Activated naive CD4-positive, alpha-beta T cell treated with anti-CD3 and anti-CD28 coated beads, Interleukin-2, amount 50 U/mL, for 72 hours (primary cell): ENCODE data around the gene RPS16. TPM values are rescaled to one million over a fixed set of nuclear protein-coding genes. Genes with fewer than 3 reads are reported as not detected.

Experiments
- ATAC-seq, 2 donors: fragments of 150-1000 bp; cut with Tn5 transposase; 2 replicates each; pipeline ENCODE4 v1.10.0; 2021; ENCODE audit warnings: mild to moderate bottlenecking in 2 of 2, moderate library complexity in 2 of 2
- DNase-seq, 2 donors: peaks; one replicate each; pipeline ENCODE4 v3.0.0; 2021 to 2022; ENCODE audit warnings: low spot score in 2 of 2
- H3K27ac Mint-ChIP-seq, 2 donors: one replicate each; pipeline ENCODE4 v1.8.0; 2022; ENCODE audit warnings: mild to moderate bottlenecking in 2 of 2, mixed read lengths in 2 of 2
- H3K36me3 Mint-ChIP-seq, 2 donors: one replicate each; pipeline ENCODE4 v1.8.0; 2022; ENCODE audit warnings: mixed read lengths in 2 of 2
- H3K9me3 Mint-ChIP-seq, 2 donors: one replicate each; pipeline ENCODE4 v1.8.0; 2022; ENCODE audit warnings: mixed read lengths in 2 of 2
- total RNA-seq, 2 donors: library from RNA; stranded (reverse); gene quantifications; one replicate each; pipeline ENCODE4 v1.2.3, GENCODE V29; 2022

The RPS16 gene
- total RNA-seq, 2 donors from 2014 or later, result 3,128 to 3,624 TPM

- no peak for ATAC-seq
- peaks cover 35 to 38% of the 10 kb centered on the region in 2 donors for H3K36me3 Mint-ChIP-seq
- H3K9me3 Mint-ChIP-seq, result no peaks in the 10 kb centered on the region
- no peak for DNase-seq
- peak overlapping the region; percentile 96 to 100 for H3K27ac Mint-ChIP-seq
Observed at GRCh38 chr19:39432677-39433025, 3.1 kb downstream of the RPS16 start.

DNA sequence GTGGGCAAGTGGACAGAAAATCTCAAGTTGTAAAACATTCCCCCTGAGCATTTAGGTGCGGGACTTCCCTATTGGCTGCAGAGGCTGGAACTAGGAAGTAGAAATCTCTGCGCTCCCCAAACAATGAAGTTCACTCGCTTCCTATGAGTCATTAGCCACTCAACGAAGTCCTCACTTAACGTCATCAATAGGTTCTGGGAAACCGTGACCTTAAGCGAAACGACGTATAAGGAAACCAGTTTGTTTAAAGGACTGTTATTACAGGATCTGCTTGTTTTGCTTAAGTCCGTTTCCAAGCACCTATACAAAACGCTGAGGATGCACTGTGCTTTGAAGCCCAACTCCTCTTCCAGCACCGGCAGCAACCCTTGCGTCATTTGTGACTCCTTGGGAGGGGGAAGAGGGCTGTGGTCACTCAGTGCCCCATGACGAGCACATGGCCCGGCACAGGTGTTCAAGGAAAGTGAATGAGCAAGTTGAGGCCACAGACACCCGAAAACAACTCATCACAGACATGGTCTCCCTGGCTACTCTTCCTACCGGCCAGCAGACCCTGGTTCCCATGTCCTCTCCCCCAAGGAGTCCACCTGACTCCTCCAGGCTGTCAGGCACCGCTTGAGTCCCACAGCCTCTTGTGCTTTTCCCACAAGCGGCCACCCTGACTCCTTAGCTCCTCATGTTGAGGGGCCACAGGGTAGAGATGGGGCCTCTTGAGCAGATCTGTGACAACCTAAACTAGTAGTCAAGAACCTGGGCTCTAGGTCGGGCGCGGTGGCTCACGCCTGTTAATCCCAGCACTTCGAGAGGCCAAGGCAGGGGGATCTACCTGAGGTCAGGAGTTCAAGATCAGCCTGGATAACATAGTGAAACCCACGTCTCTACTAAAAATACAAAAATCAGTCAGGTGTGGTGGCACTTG, 4.8 kb downstream of the RPS16 start:
- H3K9me3 Mint-ChIP-seq, result no peaks in the 10 kb centered on the region
- H3K36me3 Mint-ChIP-seq, result peaks cover 32 to 34% of the 10 kb centered on the region in 2 donors
- DNase-seq (peak; percentile 69 to 83), ATAC-seq (peak; percentile 75 to 76)
- H3K27ac Mint-ChIP-seq, result peak overlapping the region; percentile 96 to 98

GRCh38 chr19:39428283-39429112, 7.3 kb downstream of the RPS16 start:
- H3K27ac Mint-ChIP-seq, result peak overlapping the region; percentile 50 to 96
- no peaks in the 10 kb centered on the region for H3K9me3 Mint-ChIP-seq
- H3K36me3 Mint-ChIP-seq, result peaks cover 11 to 13% of the 10 kb centered on the region in 2 donors
- ATAC-seq (peak in 1 of 2 donors; percentile 3), DNase-seq (no peak)

- H3K9me3 Mint-ChIP-seq, result no peaks in the 10 kb centered on the region
- no peak for DNase-seq
- H3K27ac Mint-ChIP-seq, result peak overlapping the region in 1 of 2 donors; percentile 35
- ATAC-seq, result no peak
- peaks cover 3 to 5% of the 10 kb centered on the region in 2 donors for H3K36me3 Mint-ChIP-seq
Observed at GRCh38 chr19:39427707-39428106, 8.0 kb downstream of the RPS16 start.

DNA sequence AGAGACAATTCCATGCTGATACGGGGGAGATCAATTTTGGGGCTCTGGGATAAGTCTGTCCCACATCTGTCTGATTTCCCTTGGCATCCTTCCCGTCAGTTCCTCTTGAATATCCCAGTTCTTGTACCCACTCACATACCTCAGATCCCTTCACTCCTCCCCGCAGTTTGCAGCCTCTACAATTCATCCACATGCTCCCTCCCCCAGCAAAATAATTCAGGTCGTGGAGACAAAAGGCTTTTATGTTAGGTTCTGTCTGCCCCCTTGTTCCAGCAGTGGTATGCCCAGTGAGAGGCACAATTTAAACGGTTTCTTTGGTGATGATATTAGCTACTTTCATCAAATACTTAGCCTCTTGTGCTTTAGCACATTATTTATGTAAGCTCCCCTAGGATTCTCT, 9.6 kb downstream of the RPS16 start:
- no peak overlapping the region for H3K27ac Mint-ChIP-seq
- DNase-seq, result no peak
- H3K9me3 Mint-ChIP-seq, result no peaks in the 10 kb centered on the region
- no peak for ATAC-seq
- no peaks in the 10 kb centered on the region for H3K36me3 Mint-ChIP-seq

GRCh38 chr19:39425744-39426143, 10.0 kb downstream of the RPS16 start:
- H3K27ac Mint-ChIP-seq, result no peak overlapping the region
- DNase-seq (no peak), ATAC-seq (no peak)
- no peaks in the 10 kb centered on the region for H3K36me3 Mint-ChIP-seq
- H3K9me3 Mint-ChIP-seq, result no peaks in the 10 kb centered on the region

DNA sequence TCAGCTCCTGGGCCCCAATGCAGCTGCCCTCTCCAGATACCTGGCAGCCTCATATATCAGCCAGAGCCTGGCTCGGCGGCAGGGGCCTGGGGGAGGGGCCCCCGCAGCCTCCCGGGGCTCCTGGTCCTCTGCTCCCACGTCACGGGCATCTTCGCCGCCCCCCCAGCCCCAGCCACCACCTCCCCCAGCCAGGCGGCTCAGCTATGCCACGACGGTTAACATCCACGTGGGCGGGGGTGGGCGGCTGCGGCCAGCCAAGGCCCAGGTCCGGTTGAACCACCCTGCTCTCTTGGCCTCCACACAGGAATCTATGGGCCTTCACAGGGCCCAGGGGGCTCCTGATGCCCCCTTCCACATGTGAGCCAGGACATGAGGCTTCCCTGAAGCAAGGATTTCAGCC, 10.8 kb downstream of the RPS16 start:
- ATAC-seq, result no peak
- DNase-seq, result no peak
- no peak overlapping the region for H3K27ac Mint-ChIP-seq
- no peaks in the 10 kb centered on the region for H3K36me3 Mint-ChIP-seq
- H3K9me3 Mint-ChIP-seq, result no peaks in the 10 kb centered on the region

- no peaks in the 10 kb centered on the region for H3K9me3 Mint-ChIP-seq
- ATAC-seq (no peak), DNase-seq (no peak)
- H3K27ac Mint-ChIP-seq, result no peak overlapping the region
- no peaks in the 10 kb centered on the region for H3K36me3 Mint-ChIP-seq
Observed at GRCh38 chr19:39423258-39424086, 12.3 kb downstream of the RPS16 start.

DNA sequence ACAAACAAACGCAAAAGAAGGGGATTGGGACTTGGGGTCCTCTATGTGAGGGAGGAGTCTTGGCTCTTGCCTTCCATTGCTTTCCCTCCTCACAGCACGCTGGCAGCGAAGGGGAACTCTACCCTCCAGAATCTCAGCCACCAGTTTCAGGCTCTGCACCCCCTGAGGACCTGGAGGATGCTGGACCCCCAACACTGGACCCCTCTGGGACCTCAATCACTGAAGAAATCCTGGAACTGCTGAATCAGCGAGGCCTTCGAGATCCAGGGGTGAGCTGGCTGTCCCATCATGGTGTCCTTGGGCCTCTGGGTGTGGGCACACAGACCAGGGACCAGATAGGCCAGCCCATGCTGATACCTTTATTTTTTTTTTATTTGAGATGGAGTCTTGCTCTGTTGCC, 13.7 kb downstream of the RPS16 start:
- Mint-ChIP-seq H3K9me3 (no peaks in the 10 kb centered on the region), H3K27ac (no peak overlapping the region), H3K36me3 (no peaks in the 10 kb centered on the region)
- no peak for ATAC-seq
- no peak for DNase-seq

DNA sequence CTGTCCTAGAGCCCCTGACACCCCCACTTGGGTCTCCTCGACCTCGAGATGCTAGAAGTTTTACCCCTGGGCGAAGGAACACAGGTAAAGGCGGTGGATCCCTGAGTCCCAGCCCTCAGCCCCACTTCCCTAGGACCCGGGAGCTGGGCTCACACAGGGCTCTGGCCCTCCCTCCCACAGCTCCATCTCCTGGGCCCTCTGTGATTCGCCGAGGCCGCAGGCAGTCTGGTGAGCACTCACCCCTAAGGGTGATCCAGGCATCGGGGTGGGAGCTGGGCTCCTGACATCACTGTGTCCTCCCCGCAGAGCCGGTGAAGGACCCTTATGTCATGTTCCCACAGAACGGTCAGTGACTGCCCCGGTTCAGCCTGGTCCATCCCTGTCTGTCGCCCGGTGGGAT, 15.0 kb downstream of the RPS16 start:
- DNase-seq (no peak), ATAC-seq (no peak)
- no peak overlapping the region for H3K27ac Mint-ChIP-seq
- no peaks in the 10 kb centered on the region for H3K36me3 Mint-ChIP-seq
- H3K9me3 Mint-ChIP-seq, result no peaks in the 10 kb centered on the region

GRCh38 chr19:39419003-39419402, 16.7 kb downstream of the RPS16 start:
- no peak overlapping the region for H3K27ac Mint-ChIP-seq
- DNase-seq (no peak), ATAC-seq (no peak)
- no peaks in the 10 kb centered on the region for H3K9me3 Mint-ChIP-seq
- H3K36me3 Mint-ChIP-seq, result peaks cover 0 to 6% of the 10 kb centered on the region in 2 donors

GRCh38 chr19:39417463-39418181, 18.1 kb downstream of the RPS16 start:
- ATAC-seq (no peak), DNase-seq (no peak)

GRCh38 chr19:39416152-39417120, 19.3 kb downstream of the RPS16 start:
- ATAC-seq (no peak), DNase-seq (no peak)
- Mint-ChIP-seq H3K9me3 (no peaks in the 10 kb centered on the region), H3K36me3 (peaks cover 2 to 10% of the 10 kb centered on the region in 2 donors), H3K27ac (no peak overlapping the region)

More at GRCh38 chr19:39417463-39418181, 18.1 kb downstream of the RPS16 start:
- peaks cover 0 to 10% of the 10 kb centered on the region in 2 donors for H3K36me3 Mint-ChIP-seq
- H3K9me3 Mint-ChIP-seq, result no peaks in the 10 kb centered on the region
- H3K27ac Mint-ChIP-seq, result peak overlapping the region in 1 of 2 donors; percentile 86

GRCh38 chr19:39415111-39416046, 20.4 kb downstream of the RPS16 start:
- Mint-ChIP-seq H3K36me3 (peaks cover 10 to 12% of the 10 kb centered on the region in 2 donors), H3K9me3 (no peaks in the 10 kb centered on the region), H3K27ac (peak overlapping the region in 1 of 2 donors; percentile 76)
- no peak for ATAC-seq
- DNase-seq, result no peak
